Measurements from ENCODE around the gene NYNRIN. TPM values are rescaled to one million over a fixed set of nuclear protein-coding genes. Genes with fewer than 3 reads are reported as not detected.
A peak's percentile ranks its signal among the peaks of the same experiment; 100 is the strongest.
"Not testable (repeated sequence)": the region's sequence is repeated elsewhere in the genome, so short reads cannot be mapped to it uniquely, and the experiment has no call there.

The NYNRIN gene
- 10 to 100 TPM; 45.3 to 48.0 (median 47.7) TPM for polyA plus RNA-seq (ENCODE audit: insufficient read length in 4 of 4)

- DNase-seq (ENCODE audit: low read depth in 4 of 4, low spot score in 3 of 4), result peak in 3 of 4 donors; percentile 62 to 71 (median 70)
Measured at GRCh38 chr14:24398653-24399446, at the start of gene NYNRIN. Gene NYNRIN, plus strand, starts transcription at chr14:24399003. Its CDS starts 244 bp downstream, at chr14:24399247.

- DNase-seq (ENCODE audit: low read depth in 4 of 4, low spot score in 3 of 4), result no peak
Measured at GRCh38 chr14:24349742-24350141, 49.1 kb upstream of the NYNRIN start.

GRCh38 chr14:24351517-24351916 is 47.3 kb upstream of the NYNRIN start:
- no peak for DNase-seq (ENCODE audit: low read depth in 4 of 4, low spot score in 3 of 4)

GRCh38 chr14:24353559-24354481 is 45.0 kb upstream of the NYNRIN start:
- DNase-seq (ENCODE audit: low read depth in 4 of 4, low spot score in 3 of 4), result no peak

GRCh38 chr14:24354482-24354825 is 44.3 kb upstream of the NYNRIN start:
- not testable (repeated sequence) for DNase-seq (ENCODE audit: low read depth in 4 of 4, low spot score in 3 of 4)

GRCh38 chr14:24355009-24355408 is 43.8 kb upstream of the NYNRIN start:
- no peak for DNase-seq (ENCODE audit: low read depth in 4 of 4, low spot score in 3 of 4)

GRCh38 chr14:24356208-24356607 is 42.6 kb upstream of the NYNRIN start:
- no peak for DNase-seq (ENCODE audit: low read depth in 4 of 4, low spot score in 3 of 4)

- no peak for DNase-seq (ENCODE audit: low read depth in 4 of 4, low spot score in 3 of 4)
Measured at GRCh38 chr14:24360281-24360680, 38.5 kb upstream of the NYNRIN start.

GRCh38 chr14:24361326-24361725 is 37.5 kb upstream of the NYNRIN start:
- no peak for DNase-seq (ENCODE audit: low read depth in 4 of 4, low spot score in 3 of 4)

- no peak for DNase-seq (ENCODE audit: low read depth in 4 of 4, low spot score in 3 of 4)
Measured at GRCh38 chr14:24362241-24362960, 36.4 kb upstream of the NYNRIN start.

GRCh38 chr14:24363401-24363800 is 35.4 kb upstream of the NYNRIN start:
- DNase-seq (ENCODE audit: low read depth in 4 of 4, low spot score in 3 of 4), result no peak

GRCh38 chr14:24364841-24365240 is 34.0 kb upstream of the NYNRIN start:
- no peak for DNase-seq (ENCODE audit: low read depth in 4 of 4, low spot score in 3 of 4)

- peak; percentile 82 to 84 (median 84) for DNase-seq (ENCODE audit: low read depth in 4 of 4, low spot score in 3 of 4)
Measured at GRCh38 chr14:24365600-24366412, 33.0 kb upstream of the NYNRIN start.

GRCh38 chr14:24366413-24366720 is 32.4 kb upstream of the NYNRIN start:
- DNase-seq (ENCODE audit: low read depth in 4 of 4, low spot score in 3 of 4), result no peak

- peak; percentile 92 to 96 (median 93) for DNase-seq (ENCODE audit: low read depth in 4 of 4, low spot score in 3 of 4)
Measured at GRCh38 chr14:24366721-24367513, 31.9 kb upstream of the NYNRIN start.

- DNase-seq (ENCODE audit: low read depth in 4 of 4, low spot score in 3 of 4), result peak; percentile 78 to 91 (median 88)
Measured at GRCh38 chr14:24367514-24368211, 31.1 kb upstream of the NYNRIN start, which contains the start of gene NFATC4. Gene NFATC4, plus strand, starts transcription at chr14:24368184. Its CDS starts 157 bp downstream, at chr14:24368341.

GRCh38 chr14:24368212-24368561 is 30.6 kb upstream of the NYNRIN start:
- DNase-seq (ENCODE audit: low read depth in 4 of 4, low spot score in 3 of 4), result no peak

- DNase-seq (ENCODE audit: low read depth in 4 of 4, low spot score in 3 of 4), result peak in 2 of 4 donors; percentile 66 to 68
Measured at GRCh38 chr14:24368562-24369252, 30.1 kb upstream of the NYNRIN start.
